IMR-90 (cell line): ENCODE data around the gene OSGIN1.

Experiments used
- BHLHE40 ChIP-seq: fragments of 150-350 bp; IDR thresholded peaks from 2 replicates; pipeline ENCODE4 v1.6.1; 2016; ENCODE audit warnings: mild to moderate bottlenecking, low read depth, low read length
- CTCF ChIP-seq: conservative IDR thresholded peaks from 2 replicates; pipeline ENCODE4 v1.5.1; 2012; ENCODE audit warnings: mild to moderate bottlenecking, low read depth, low read length, improper control_type of control experiment
- FOS ChIP-seq: fragments of 150-350 bp; IDR thresholded peaks from 2 replicates; pipeline ENCODE4 v1.6.1; 2016; ENCODE audit warnings: low read depth, low read length
- MXI1 ChIP-seq: IDR thresholded peaks from 2 replicates; pipeline ENCODE4 v1.6.1; 2012; ENCODE audit warnings: low read depth, mild to moderate bottlenecking, low read length, moderate library complexity, borderline replicate concordance
- POLR2A ChIP-seq: IDR thresholded peaks from 2 replicates; pipeline ENCODE4 v1.6.1; 2012; ENCODE audit warnings: mild to moderate bottlenecking, low read depth, low read length
- RCOR1 ChIP-seq: IDR thresholded peaks from 2 replicates; pipeline ENCODE4 v1.6.1; 2012; ENCODE audit warnings: mild to moderate bottlenecking, low read length, improper control_type of control experiment; ENCODE audit not compliant: insufficient replicate concordance
- RFX5 ChIP-seq: IDR thresholded peaks from 2 replicates; pipeline ENCODE4 v1.8.0; 2012; ENCODE audit warnings: low read depth, mild to moderate bottlenecking, low read length, moderate library complexity
- SMC3 ChIP-seq: fragments of 150-350 bp; IDR thresholded peaks from 2 replicates; pipeline ENCODE4 v1.6.1; 2016; ENCODE audit warnings: low read depth, mild to moderate bottlenecking, antibody characterized with exemption, low read length, moderate library complexity

GRCh38 chr16:83945587-83945986, 7.5 kb upstream of the OSGIN1 start:
- TF ChIP-seq CTCF = no peak
- no peak for TF ChIP-seq MXI1
- TF ChIP-seq BHLHE40 = no peak
- TF ChIP-seq POLR2A = no peak
- TF ChIP-seq FOS = no peak
- TF ChIP-seq RCOR1 = no peak
- TF ChIP-seq RFX5 = no peak
- TF ChIP-seq SMC3 = no peak
